NT2/D1 (cell line): ENCODE measurements around the gene ACTN4.
A peak's percentile ranks its signal among the peaks of the same experiment; 100 is the strongest.

Source experiments
- DNase-seq: peaks from one replicate; pipeline ENCODE4 v3.0.0-alpha.2; 2011; ENCODE audit warnings: low read depth, low spot score
- H3K27me3 ChIP-seq: 2 replicates; pipeline ENCODE4 v1.6.0; 2011; ENCODE audit warnings: mild to moderate bottlenecking; ENCODE audit not compliant: insufficient read length, insufficient read depth
- H3K36me3 ChIP-seq: 2 replicates; pipeline ENCODE4 v1.6.1; 2011; ENCODE audit warnings: mild to moderate bottlenecking, low read length, mixed read lengths; ENCODE audit not compliant: insufficient read depth, insufficient read length
- H3K4me1 ChIP-seq: 2 replicates; pipeline ENCODE4 v1.5.1; 2011; ENCODE audit not compliant: insufficient read depth, insufficient read length
- H3K4me3 ChIP-seq: 2 replicates; pipeline ENCODE4 v1.5.1; 2011; ENCODE audit warnings: low read depth; ENCODE audit not compliant: insufficient read length
- H3K9ac ChIP-seq: 2 replicates; pipeline ENCODE4 v1.6.0; 2011; ENCODE audit warnings: low read depth; ENCODE audit not compliant: insufficient read length
- H3K9me3 ChIP-seq: 2 replicates; pipeline ENCODE4 v1.5.1; 2011; ENCODE audit warnings: mild to moderate bottlenecking, low read length; ENCODE audit not compliant: insufficient read depth
- SUZ12 ChIP-seq: IDR thresholded peaks from 2 replicates; pipeline ENCODE4 v1.6.1; 2011; ENCODE audit not compliant: insufficient read length, insufficient read depth; ENCODE audit errors: extremely low read depth
- YY1 ChIP-seq: IDR thresholded peaks from 2 replicates; pipeline ENCODE4 v1.6.1; 2011; ENCODE audit not compliant: insufficient read length, insufficient read depth
- ZNF274 ChIP-seq: IDR thresholded peaks from 2 replicates; pipeline ENCODE4 v1.6.1; 2011; ENCODE audit warnings: mild to moderate bottlenecking, low read depth, low read length

The ACTN4 gene

DNA sequence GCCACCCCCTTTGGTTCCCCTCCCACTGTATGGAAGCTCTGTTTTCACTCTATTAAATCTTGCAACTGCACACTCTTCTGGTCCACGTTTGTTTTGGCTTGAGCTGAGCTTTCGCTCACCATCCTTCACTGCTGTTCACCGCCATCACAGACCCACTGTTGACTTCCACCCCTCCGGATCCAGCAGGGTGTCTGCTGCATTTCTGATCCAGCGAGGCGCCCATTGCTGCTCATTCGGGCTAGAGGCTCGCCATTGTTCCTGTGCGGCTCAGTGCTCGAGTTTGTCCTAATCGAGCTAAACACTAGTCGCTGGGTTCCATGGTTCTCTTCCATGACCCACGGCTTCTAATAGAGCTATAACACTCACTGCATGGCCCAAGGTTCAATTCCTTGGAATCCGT, 42.7 kb downstream of the ACTN4 start:
- peaks cover 43% of the 10 kb centered on the region for H3K36me3 ChIP-seq
- no peak overlapping the region for H3K9ac ChIP-seq
- no peak for DNase-seq
- peaks cover 21% of the 10 kb centered on the region for H3K4me1 ChIP-seq
- H3K27me3 ChIP-seq = no peaks in the 10 kb centered on the region
- H3K4me3 ChIP-seq = no peak overlapping the region
- no peaks in the 10 kb centered on the region; the same call in 1 of the 2 replicates for H3K9me3 ChIP-seq
- TF ChIP-seq SUZ12 (no peak), YY1 (no peak)

- Histone ChIP-seq H3K27me3 (no peaks in the 10 kb centered on the region), H3K9me3 (no peaks in the 10 kb centered on the region; the same call in 1 of the 2 replicates), H3K4me3 (no peak overlapping the region), H3K4me1 (peaks cover 16% of the 10 kb centered on the region), H3K9ac (no peak overlapping the region), H3K36me3 (peaks cover 48% of the 10 kb centered on the region)
- DNase-seq = no peak
- TF ChIP-seq YY1 = no peak
- no peak for TF ChIP-seq SUZ12
- TF ChIP-seq ZNF274 = no peak
Observed at GRCh38 chr19:38690832-38691231, 43.4 kb downstream of the ACTN4 start.

DNA sequence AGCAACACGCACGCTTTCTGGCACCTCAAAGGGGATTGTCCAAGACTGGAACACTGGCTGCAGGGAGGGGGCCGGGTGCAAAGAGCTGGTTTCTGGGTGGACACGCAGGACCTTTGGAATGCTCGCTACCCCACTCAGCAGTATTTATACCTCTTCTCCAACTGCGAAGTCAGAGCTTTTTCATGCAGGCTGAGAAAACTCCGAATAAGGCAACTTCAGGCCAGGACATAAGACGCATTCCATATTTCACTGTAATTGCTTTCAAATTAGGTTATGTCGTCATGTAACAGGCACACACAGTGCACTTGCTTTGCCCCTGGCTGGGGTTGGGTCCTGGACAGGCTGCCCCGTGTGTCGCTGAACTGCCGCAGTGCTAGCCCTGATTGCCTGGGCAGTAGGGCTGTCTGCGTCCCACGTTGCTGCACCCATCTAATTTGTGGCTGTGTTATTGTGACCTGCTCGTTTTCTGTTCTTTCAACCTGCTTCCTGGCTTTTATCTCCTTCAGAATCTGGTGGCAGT, 44.5 kb downstream of the ACTN4 start:
- Histone ChIP-seq H3K4me1 (peaks cover 14% of the 10 kb centered on the region), H3K9me3 (no peaks in the 10 kb centered on the region; the same call in 1 of the 2 replicates), H3K4me3 (no peak overlapping the region), H3K27me3 (no peaks in the 10 kb centered on the region), H3K36me3 (peaks cover 55% of the 10 kb centered on the region), H3K9ac (peak overlapping the region; percentile 64)
- TF ChIP-seq ZNF274 = no peak
- no peak for TF ChIP-seq SUZ12
- no peak for TF ChIP-seq YY1
- DNase-seq = no peak

GRCh38 chr19:38692458-38693379, 45.3 kb downstream of the ACTN4 start:
- DNase-seq = peak; percentile 40
- H3K4me3 ChIP-seq = peak overlapping the region; percentile 18
- peak overlapping the region; percentile 69 for H3K9ac ChIP-seq

GRCh38 chr19:38693380-38694223, 46.2 kb downstream of the ACTN4 start:
- peak; percentile 76 for DNase-seq

More at GRCh38 chr19:38692458-38693379, 45.3 kb downstream of the ACTN4 start:
- no peak for TF ChIP-seq SUZ12
- no peak for TF ChIP-seq YY1
- no peak for TF ChIP-seq ZNF274
- H3K9me3 ChIP-seq = no peaks in the 10 kb centered on the region
- peaks cover 16% of the 10 kb centered on the region for H3K4me1 ChIP-seq
- peaks cover 57% of the 10 kb centered on the region for H3K36me3 ChIP-seq
- H3K27me3 ChIP-seq = no peaks in the 10 kb centered on the region

DNA sequence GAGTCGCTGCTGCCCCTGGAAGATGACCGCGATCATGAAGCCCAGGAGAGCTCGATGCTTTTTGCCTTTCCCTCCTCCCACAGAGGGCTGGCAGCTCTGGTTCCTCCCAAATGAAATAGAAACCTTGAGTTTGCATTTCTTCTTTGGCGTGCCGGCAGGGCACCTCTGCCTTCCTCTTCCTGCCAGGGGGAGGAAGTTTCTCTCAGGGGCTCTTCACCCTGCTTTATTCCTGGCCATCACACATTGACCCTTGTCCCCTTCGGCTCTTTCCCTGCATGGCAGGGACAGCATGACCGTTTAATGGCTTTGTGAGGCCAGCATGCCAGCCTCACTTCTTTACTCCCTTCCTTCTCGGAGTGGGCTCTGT, 47.9 kb downstream of the ACTN4 start:
- no peak for DNase-seq
- no peaks in the 10 kb centered on the region for H3K27me3 ChIP-seq
- peaks cover 67% of the 10 kb centered on the region for H3K36me3 ChIP-seq
- peaks cover 24% of the 10 kb centered on the region for H3K4me1 ChIP-seq
- no peak overlapping the region for H3K4me3 ChIP-seq
- H3K9ac ChIP-seq = no peak overlapping the region
- TF ChIP-seq YY1 = no peak
- no peak for TF ChIP-seq SUZ12
- TF ChIP-seq ZNF274 = no peak
- no peaks in the 10 kb centered on the region for H3K9me3 ChIP-seq

More at GRCh38 chr19:38693380-38694223, 46.2 kb downstream of the ACTN4 start:
- TF ChIP-seq SUZ12 (no peak), ZNF274 (no peak), YY1 (no peak)
- H3K4me1 ChIP-seq = peaks cover 23% of the 10 kb centered on the region
- H3K36me3 ChIP-seq = peaks cover 65% of the 10 kb centered on the region
- no peaks in the 10 kb centered on the region for H3K27me3 ChIP-seq
- H3K9ac ChIP-seq = peak overlapping the region; percentile 61
- no peak overlapping the region for H3K4me3 ChIP-seq
- H3K9me3 ChIP-seq = no peaks in the 10 kb centered on the region
